Stimulated activated CD8-positive, alpha-beta memory T cell treated with anti-CD3 and anti-CD28 coated beads, Interleukin-15, amount 100 ng/mL, for 1 hour (primary cell): ENCODE data around the gene SMNDC1.
"Not testable (repeated sequence)": the region's sequence is repeated elsewhere in the genome, so short reads cannot be mapped to it uniquely, and the experiment has no call there.

Source experiments
- DNase-seq: peaks from one replicate; pipeline ENCODE4 v3.0.0-alpha.2; 2020; ENCODE audit warnings: low read depth

Gene SMNDC1

DNA sequence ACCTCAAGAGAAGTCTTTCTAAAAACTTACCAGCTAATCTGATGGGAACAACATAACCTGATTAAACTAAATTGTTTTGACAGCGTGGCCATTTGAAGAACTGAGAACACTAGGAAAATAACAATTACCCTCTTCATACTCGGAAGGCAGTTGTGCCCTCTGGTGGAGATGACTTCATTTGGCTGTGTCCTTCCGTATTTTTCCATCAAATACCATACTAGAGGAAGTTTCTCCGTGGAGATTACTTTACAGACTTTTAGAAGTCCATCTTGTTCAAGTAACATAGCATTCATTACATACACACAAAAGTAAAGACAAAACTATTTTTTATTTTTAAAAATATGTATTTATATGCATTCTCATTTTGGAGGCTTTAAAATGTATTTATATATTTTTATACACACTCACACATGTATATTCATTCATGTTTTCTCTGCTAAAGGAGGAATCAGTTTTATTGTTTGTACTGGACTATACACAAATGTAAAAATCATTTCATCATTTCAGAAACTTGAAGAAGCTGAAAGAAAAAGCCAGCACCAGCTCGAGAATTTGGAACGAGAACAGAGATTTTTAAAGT lies 25.2 kb downstream of the SMNDC1 start:
- DNase-seq: no peak

DNA sequence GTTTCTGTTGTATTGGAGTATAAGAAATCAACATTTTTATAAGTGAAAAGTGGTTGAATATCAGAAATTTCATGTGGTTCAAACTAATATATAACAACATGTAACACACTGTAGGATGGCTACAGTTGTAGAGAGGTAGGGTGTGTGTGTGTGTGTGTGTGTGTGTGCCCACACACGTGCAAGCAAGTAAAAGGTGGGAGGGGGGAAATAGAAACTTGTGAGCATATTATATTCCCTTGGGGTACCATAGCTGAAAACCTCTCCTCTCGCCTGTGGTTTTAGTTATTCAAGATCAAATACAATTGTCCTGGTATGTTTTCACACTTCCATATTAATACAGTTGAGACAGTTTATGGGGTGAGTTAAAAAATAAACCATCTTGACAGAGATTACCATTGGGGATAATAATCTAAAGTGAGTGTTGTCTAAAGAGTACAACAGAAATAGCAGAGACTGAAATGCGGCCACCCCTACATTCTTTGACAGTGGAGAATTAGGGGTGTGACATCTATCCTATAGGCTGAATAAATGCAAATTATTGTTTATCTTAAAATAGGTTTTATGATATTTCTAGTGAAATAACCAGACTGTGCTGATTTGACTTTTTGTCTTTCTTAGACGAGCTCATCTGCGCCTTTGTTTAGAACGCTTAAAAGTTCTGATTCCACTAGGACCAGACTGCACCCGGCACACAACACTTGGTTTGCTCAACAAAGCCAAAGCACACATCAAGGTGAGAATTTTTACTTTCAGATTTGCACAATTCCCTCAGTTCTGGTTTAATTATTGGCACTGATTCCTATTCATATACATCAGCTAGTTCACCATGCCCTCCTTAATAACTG lies 25.9 kb downstream of the SMNDC1 start:
- no peak for DNase-seq

DNA sequence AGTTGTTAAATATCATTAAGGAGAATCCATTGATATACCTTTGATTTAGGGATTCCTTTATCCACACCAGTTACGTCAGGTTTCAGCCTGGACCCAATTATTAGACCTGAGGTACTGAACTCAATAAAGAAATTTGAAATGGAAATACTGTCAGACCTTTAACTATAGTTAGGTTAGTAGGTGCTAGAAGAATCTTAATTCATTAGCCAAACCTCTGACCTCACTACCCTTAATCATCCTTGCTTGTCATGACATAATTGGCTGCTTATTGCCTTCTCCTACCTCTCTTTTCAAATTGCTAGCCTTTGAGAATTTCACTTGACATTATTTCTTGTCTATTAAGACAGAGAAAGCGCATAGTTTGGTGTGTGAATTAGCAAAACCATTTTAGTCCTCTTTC lies 27.1 kb downstream of the SMNDC1 start:
- DNase-seq: no peak

DNA sequence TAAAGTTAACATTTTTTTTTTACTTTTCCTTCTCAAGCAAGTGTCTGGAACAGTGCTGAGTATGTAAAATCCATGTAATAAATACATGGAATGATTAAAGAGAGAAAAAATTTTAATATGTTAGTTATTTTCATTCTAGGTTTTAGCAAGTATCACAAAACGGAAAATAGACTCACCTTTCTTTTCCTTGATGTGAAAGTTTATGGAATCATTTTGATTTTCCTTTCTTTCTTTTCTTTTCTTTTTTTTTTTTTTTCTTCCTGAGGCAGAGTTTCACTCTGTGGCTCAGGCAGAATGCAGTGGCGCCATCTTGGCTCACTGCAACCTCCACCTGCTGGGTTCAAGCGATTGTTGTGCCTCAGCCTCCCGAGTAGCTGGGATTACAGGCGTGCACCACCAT lies 28.1 kb downstream of the SMNDC1 start:
- no peak for DNase-seq

DNA sequence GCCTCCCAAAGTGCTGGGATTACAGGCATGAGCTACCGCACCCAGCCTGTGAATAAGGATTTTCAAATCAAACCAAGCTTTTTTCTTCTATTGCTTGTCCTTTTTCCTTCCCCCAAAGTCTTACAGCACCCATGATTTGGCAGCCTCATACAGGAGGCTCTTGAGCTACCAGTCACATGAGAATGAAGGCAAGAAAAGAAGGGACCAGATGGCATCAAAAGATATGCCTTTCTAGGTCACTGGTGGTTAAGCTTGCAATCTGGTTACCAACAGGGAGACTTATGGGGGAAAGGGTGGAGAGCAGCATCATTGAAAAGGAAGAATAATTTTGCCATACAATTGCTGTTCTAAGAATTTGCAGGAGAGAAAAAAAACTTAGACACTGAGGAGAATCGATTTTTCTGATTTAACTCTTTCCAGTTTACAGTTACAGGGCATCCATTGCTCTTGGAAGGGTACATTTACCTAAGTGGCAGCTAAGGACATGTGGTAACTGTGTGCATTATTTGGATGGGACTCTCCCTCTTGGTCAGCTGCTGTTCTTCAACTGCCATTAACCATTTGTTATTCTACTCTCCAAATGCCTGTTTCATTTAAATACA lies 29.5 kb downstream of the SMNDC1 start:
- DNase-seq: no peak

DNA sequence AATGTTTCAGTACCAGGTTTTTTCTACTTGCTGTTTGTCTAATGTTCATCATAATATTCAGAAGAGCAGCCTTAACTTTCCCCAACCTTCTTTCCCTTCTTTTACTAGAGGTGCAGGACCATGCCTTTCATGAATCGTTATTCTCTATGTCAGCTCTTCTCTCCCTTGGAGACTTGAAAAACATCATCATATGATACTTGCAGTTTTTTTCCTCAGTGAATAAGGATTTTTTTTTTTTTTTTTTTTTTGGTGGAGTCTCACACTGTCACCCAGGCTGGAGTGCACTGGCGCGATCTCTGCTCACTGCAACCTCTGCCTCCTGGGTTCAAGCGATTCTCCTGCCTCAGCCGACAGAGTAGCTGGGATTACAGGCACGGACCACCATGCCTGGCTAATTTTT lies 30.1 kb downstream of the SMNDC1 start:
- DNase-seq: no peak

DNA sequence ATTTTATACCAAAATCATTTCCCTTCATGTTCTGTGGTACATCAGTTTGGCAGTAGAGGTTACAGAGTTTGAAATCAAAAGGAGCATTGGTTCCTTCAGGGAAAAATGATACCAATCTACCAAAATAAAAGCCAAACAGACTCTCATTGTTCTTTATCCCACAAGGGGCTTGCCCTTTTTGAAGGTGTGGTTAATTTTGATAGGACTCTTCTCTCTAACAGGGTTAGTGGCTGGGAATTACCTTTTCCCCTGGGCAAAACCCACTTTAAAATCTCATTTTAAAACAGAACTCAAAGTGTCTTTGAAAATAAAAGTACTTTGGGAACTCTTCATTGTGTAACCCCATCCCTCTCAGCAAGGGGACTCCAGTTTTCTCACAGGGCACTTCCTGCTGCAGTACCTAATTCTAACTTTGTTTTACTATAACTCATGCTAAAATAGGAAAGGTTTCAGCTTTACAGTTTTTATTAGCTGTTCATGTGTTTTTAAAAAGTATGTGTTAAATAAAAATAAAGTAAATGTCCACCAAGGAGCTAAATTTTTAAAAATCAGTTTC lies 30.6 kb downstream of the SMNDC1 start:
- no peak for DNase-seq

DNA sequence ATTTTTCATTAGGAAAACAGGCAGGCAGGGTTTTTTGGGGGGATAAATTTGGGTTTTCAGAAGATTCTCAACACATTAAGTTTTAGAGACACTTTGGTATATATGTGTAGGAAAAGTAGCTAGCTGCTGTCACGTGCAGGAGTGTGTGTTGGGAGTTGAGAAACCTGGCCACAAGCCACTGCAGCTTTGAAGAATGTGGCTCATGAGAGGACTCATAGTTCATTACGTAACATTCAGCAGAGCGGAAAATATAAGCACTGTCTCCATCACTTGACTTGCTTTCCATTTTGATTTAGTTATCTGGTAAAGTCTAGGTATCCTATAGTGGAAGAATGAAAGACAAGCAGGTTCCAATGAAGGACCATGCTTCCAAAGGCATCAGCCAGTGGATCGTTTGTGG lies 31.2 kb downstream of the SMNDC1 start:
- DNase-seq: no peak

DNA sequence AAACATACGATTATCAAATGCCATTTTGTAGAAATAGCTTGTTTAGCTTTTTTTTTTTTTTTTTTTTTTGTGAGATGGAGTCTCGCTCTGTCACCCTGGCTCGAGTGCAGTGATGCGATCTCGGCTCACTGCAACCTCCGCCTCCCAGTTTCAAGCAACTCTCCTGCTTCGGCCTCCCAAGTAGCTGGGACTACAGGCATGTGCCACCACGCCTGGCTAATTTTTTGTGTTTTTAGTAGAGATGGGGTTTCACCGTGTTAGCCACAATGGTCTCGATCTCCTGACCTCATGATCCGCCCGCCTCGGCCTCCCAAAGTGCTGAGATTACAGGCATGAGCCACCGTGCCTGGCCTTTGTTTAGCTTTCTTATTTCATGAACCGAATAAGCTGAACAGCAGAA lies 31.7 kb downstream of the SMNDC1 start:
- not testable (repeated sequence) for DNase-seq

DNA sequence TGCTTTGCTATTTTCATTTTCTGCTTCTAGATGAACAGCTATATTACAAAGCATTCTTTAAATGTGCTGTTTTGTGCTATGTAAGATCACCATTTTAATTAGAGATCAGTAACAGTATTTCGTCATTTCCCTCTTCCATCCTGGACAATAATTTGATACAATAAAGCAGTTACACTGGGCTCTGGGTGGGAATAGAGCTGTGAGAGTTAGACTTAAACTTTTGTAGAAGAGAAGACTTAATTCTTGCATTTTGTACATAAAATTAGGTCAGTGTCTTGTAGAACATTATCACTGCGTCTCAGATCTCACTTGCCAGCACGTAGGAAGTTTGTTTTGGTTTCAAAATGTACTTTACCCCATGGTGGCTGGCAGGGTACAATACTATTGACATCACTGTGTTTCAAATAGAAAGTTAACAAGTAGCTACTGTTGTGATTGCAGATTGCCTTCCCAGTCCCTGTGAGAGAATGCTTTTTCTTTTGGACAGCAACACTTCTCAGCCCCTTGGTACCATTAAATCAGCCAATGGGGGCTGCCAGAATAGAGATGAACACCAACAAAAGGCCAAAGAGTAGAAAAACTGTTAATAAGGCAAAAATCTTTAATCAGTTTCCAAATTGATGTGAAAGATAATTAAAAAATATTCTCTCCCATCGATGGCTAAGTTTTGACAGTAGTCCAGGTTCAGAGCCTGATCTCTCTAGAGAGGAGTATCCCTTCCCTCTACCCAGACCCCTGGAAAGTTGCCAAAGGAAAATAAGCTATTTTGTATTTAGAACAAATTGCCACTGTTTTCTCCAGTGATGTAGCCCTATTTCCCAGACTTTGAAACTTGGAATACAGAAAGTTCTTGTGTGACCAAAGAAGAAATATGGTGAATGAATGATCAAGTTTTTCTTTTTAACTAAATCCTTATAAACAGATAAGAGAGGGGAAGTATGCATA lies 35.1 kb downstream of the SMNDC1 start:
- DNase-seq: no peak

DNA sequence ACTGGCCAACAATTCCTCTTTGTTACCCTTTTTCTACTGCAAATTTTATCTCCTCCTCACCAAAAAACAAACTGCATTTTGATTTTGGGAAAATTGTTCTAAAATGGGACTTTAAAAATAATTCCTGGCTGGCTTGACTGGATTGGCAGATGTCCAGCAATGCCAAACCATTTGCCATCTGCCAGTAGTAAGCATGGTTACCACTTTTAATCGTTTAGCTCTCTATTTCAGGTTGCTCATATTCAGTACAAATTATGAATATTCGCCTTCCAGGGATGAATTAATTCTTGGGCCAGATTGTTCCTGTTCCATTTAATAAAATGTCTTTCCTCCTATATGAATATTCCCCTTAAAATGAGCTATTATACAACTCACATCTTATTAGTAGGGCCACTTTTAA lies 35.7 kb downstream of the SMNDC1 start:
- no peak for DNase-seq

DNA sequence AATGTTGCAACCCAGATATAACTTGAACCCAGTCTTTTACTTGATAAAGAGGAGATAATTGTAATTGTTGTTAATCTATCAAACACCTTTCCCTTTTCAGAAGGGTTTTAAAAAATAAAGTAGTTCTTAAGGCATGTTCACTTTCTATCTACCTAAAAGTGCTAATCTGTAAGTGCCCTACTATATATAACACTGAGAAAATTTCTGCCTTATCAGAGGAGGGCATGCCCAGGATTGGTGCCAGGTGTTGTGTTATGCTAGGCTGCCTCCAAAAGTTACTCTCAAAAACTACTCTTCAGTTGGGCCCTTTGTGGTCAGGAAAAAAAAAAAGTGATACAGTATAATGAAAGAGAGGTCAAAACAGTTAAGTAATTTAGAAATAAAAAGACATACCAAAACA lies 36.3 kb downstream of the SMNDC1 start:
- no peak for DNase-seq

DNA sequence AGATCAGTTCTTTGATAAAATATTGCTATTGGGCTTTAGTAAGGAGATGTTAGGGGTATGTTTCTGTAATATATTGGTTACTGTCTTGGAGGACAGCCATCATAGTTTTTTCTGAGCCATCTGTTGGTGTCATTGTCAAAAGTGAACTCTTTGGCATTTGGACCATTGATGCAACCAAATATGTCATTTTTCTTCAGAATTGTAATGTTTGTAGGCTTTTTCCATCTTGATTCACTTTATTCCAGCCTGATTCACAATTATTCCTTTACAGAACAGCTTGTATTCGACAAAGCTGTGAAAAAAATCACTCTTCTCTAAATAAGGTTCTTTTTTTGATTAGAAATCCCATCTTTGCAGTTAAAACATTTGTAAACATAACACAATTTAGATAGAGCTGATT lies 37.4 kb downstream of the SMNDC1 start:
- no peak for DNase-seq

DNA sequence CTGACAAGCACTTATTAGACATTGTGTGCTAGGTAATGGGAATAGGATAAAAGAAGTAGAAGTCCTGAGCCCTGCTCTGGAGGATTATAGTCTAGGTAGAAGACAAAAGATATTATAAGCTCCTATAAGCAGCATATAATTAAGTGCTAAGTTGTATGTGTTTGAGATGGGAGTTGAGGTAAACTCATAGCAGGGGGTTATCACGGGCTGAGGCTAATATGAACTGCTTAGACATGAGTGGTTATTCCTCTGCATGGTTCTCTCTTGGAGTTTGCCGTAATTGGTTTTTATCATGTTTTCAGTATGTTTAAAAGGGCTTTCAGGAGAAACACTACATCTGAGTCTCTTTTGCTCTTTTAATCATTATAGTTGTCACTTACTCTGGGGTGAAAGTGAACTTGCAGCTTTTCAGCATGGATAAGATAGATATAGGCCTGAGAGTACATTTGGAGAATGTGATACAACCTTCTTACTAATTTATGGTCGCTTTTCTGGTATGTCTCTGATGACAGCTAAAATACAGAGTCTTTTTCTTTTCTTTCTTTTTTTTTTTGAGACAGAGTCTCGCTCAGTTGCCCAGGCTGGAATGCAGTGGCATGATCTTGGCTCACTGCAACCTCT lies 39.0 kb downstream of the SMNDC1 start:
- DNase-seq: no peak

DNA sequence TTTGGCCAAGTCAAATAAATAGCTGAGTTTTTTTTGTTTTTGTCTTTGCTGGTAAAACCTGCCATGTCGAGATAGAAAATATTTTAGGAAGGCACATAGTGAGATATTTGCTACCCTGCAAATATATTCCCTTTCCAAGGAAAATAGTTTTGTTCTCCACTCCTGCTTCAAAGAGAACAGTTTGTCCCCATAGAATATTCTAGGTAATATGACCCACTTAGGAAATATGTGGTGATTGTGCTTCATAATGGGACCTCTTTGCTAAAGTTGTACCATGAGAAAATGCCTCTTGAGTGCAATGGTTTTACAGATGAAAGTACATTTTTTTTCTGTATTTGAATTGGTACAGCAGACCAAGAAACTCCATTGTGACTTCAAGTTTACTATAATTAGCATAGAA lies 41.6 kb downstream of the SMNDC1 start:
- DNase-seq: no peak

DNA sequence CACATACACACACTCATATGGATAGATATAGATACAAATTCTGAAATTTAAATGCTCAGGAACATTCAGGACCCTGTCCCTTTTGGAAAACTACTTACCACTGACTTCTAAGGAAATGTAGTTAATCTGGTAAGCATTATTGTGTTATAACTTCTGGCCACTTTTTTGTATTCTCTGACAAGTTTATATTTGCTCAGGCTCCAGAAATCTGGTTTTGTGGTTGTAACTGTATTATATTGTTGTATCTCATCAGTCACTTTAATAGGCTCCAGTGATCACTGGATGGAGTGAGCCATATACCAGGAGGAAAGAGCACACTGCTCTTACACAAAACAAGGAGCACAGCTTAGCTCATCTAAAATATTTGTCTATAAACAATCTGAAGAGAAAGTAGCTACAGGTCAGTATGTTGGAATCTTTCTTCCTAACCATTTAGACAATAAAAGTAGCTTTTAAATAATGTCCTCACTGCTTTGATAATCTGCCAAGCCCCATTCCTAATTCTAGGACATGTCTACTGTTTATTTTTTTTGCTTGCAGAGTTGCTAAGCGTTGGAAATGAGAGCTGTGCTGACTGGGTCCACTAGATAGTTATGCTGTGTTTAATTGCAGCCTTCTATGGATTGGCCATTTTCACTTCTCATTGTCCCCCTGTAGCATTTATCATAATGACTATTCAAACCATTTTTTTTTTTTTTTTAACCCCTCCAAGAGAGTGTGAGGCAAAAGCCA lies 43.8 kb downstream of the SMNDC1 start:
- DNase-seq: no peak

DNA sequence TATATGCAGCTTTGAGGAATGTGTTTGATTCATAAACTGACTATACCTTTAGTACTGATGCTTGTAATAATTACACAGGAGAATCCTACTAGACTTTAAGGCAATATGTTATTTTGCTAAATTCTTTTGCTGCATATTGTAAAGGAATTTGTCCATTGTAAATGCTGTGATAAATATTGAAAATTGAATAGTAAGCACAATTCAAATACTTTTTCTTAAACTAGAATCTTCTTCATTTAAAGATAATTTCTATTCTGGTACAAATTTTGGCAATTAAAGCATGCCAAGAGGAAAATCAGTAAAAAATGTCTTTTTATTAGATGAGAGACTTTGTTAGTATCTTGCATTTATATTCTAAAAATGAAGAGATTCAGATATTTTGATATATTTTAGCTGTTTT lies 45.4 kb downstream of the SMNDC1 start:
- no peak for DNase-seq

DNA sequence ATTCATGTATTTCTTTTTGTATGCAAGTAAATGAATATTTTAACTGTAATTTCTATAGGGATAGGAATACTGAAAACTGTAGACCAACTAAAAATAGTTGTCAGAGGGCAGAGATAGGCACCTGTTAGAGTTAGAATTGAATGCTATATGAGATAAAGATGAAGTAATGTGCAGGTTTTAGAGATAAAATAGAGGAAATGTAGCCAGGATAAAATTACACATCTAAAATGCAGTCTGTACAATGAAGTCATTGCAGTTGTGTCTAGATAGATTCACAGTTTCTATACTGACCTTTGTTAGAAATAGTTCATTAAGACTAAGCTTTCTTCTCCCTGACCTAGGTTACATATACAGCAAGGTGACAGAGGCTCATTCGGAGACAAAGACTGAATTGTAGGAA lies 46.2 kb downstream of the SMNDC1 start:
- no peak for DNase-seq

DNA sequence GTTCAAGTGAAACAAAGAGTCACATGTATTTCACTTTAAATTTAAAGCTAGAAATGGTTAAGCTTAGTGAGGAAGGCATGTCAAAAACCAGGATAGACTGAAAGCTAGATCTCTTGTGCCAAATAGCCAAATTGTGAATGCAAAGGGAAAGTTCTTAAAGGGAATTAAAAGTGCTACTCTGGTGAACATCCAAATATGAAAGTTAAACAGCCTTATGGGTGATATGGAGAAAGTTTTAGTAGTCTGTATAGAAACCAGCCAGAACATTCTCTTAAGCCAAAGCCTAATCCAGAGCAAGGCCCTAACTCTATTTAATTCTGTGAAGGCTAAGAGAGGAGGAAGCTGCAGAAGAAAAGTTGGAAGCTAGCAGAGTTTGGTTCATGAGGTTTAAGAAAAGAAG lies 50.3 kb downstream of the SMNDC1 start:
- no peak for DNase-seq

DNA sequence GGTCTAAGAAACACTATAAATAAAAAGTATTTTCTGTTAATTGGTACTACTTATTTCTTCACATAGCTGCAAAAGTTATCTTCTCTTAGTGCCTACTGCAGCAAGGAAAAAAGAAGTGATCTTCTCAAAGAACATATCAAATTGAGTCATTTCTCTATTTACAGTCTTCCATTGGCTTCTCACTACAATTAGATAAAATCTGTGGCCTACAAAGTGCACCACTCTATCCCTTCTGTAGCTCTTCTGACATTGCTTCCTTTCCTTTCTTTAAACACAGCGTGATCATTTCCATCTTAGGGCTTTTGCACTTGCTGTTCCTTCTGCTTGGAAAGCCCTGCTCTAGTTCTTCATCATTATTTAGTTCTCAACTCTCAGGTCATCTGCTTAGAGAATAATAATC lies 52.6 kb downstream of the SMNDC1 start:
- no peak for DNase-seq

DNA sequence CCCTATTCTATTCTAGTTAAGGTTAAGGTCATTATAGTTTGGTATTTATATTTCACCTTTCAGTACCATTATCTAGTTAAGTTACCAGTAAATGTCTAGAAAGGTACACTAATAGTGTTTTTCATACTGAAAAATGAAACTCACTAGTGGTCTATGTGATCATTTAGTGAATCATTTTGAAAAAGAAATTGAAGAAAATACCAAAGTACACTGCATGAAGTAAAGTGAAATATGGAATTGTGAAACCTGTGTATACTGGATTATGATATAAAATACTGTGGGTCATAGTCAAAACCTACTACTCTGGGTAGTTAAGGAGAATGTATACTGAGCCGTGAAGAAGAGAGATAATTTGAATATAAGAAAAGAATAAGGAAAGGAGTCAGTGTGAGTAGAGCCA lies 53.3 kb downstream of the SMNDC1 start:
- not testable (repeated sequence) for DNase-seq
